Transverse colon (tissue), 3 donors: ENCODE results near the gene OR51G2.

ENCODE experiments used
- CTCF ChIP-seq, 5 experiments: fragments of 200-600 bp in 3 of 5; fragments of 450-650 bp in 2 of 5; sonication (generic) in 3 of 5; IDR thresholded peaks; 1 replicate in 2 of 5; 2 replicates in 3 of 5; pipeline ENCODE4 v1.5.1; 2016 to 2017; ENCODE audit warnings: antibody characterized with exemption in 5 of 5, inconsistent platforms in 3 of 5, mild to moderate bottlenecking in 2 of 5, moderate library complexity in 1 of 5
- EP300 ChIP-seq: sonication (generic); formaldehyde crosslinking; IDR thresholded peaks from one replicate; pipeline ENCODE4 v1.6.1; 2017; ENCODE audit warnings: antibody characterized with exemption, low read depth

- TF ChIP-seq CTCF (IDR thresholded peaks at IDR 0.05) (no peak), EP300 (no peak)
These were observed 43.7 kb upstream of the OR51G2 start for GRCh38 chr11:4962816-4963215.
